Hepatocyte (in vitro differentiated cells): ENCODE results near the gene KRT80. TPM values are rescaled to one million over a fixed set of nuclear protein-coding genes. Genes with fewer than 3 reads are reported as not detected.
A peak's percentile ranks its signal among the peaks of the same experiment; 100 is the strongest.
"Not testable (repeated sequence)": the region's sequence is repeated elsewhere in the genome, so short reads cannot be mapped to it uniquely, and the experiment has no call there.

Source experiments
- DNase-seq: peaks from one replicate; pipeline ENCODE4 v3.0.0-alpha.2; 2016; ENCODE audit warnings: low spot score
- H2AFZ ChIP-seq: fragments of 200-600 bp; sonication (generic); 2 replicates; pipeline ENCODE4 v1.6.0; 2016; ENCODE audit warnings: antibody characterized with exemption, mild to moderate bottlenecking
- H3K27ac ChIP-seq: fragments of 200-600 bp; sonication (generic); 2 replicates; pipeline ENCODE4 v1.5.1; 2016; ENCODE audit warnings: mild to moderate bottlenecking
- H3K27me3 ChIP-seq: fragments of 200-600 bp; sonication (generic); 2 replicates; pipeline ENCODE4 v1.6.1; 2016
- H3K36me3 ChIP-seq: fragments of 200-600 bp; sonication (generic); replicated peaks from 2 replicates; pipeline ENCODE4 v1.5.1; 2016; ENCODE audit warnings: low read depth; ENCODE audit not compliant: insufficient read depth
- H3K4me1 ChIP-seq: fragments of 200-600 bp; sonication (generic); 2 replicates; pipeline ENCODE4 v1.5.1; 2016; ENCODE audit warnings: mild to moderate bottlenecking, moderate library complexity; ENCODE audit not compliant: insufficient read depth
- H3K4me2 ChIP-seq: fragments of 200-600 bp; sonication (generic); 2 replicates; pipeline ENCODE4 v1.6.0; 2016
- H3K4me3 ChIP-seq: fragments of 200-600 bp; sonication (generic); 2 replicates; pipeline ENCODE4 v1.5.1; 2016; ENCODE audit warnings: mild to moderate bottlenecking
- H3K79me2 ChIP-seq: fragments of 200-600 bp; sonication (generic); 2 replicates; pipeline ENCODE4 v1.6.0; 2017; ENCODE audit warnings: mild to moderate bottlenecking
- H3K9me2 ChIP-seq: fragments of 200-600 bp; sonication (generic); replicated peaks from 2 replicates; pipeline ENCODE4 v1.6.0; 2017; ENCODE audit warnings: mild to moderate bottlenecking; ENCODE audit not compliant: insufficient read depth
- H3K9me3 ChIP-seq: fragments of 200-600 bp; sonication (generic); 2 replicates; pipeline ENCODE4 v1.5.1; 2016; ENCODE audit warnings: low read depth, mild to moderate bottlenecking
- H4K20me1 ChIP-seq: fragments of 200-600 bp; sonication (generic); 2 replicates; pipeline ENCODE4 v1.6.0; 2016; ENCODE audit warnings: mild to moderate bottlenecking; ENCODE audit not compliant: insufficient read depth, poor library complexity, severe bottlenecking
- CTCF ChIP-seq: fragments of 200-600 bp; sonication (generic); IDR thresholded peaks from 2 replicates; pipeline ENCODE4 v1.5.1; 2016; ENCODE audit warnings: antibody characterized with exemption, mild to moderate bottlenecking; ENCODE audit not compliant: poor library complexity
- EZH2 ChIP-seq: fragments of 200-600 bp; sonication (generic); IDR thresholded peaks from 2 replicates; pipeline ENCODE4 v1.6.1; 2016; ENCODE audit warnings: antibody characterized with exemption, mild to moderate bottlenecking, borderline replicate concordance
- EZH2phosphoT487 ChIP-seq: fragments of 200-600 bp; sonication (generic); IDR thresholded peaks from one replicate; pipeline ENCODE4 v1.6.1; 2018; ENCODE audit warnings: antibody characterized with exemption, mild to moderate bottlenecking, low read depth, moderate library complexity; ENCODE audit not compliant: unreplicated experiment, severe bottlenecking
- WGBS: methylation state at CpG from one replicate; pipeline ENCODE4 v1.1.6; 2016; ENCODE audit warnings: low lambda C conversion rate; ENCODE audit errors: missing lambda C conversion rate; 5-methylcytosine and 5-hydroxymethylcytosine counted together
- polyA plus RNA-seq: library from polyadenylated mRNA; unstranded; fragments of >200 nt; fragmentation: Nextera tagmentation; extraction: Ambion mirVana; gene quantifications from 2 replicates; pipeline ENCODE4 v1.2.1, GENCODE V29; 2016
- total RNA-seq: library from RNA; depleted of rRNA; stranded (reverse); fragments of >200 nt; gene quantifications from 2 replicates; pipeline ENCODE4 v1.2.3, GENCODE V29; 2014

The KRT80 gene
- total RNA-seq = 0.28 and 0.77 TPM in 2 replicates
- polyA plus RNA-seq = 1.2 and 1.5 TPM in 2 replicates

GRCh38 chr12:52191841-52192791 lies at the start of gene KRT80:
Gene KRT80, minus strand, starts transcription at chr12:52192014. Its CDS starts 112 bp downstream, at chr12:52191902.
- H3K4me1 ChIP-seq = peaks cover 45% of the 10 kb centered on the region
- no peak within 1 kb of the TSS for H3K4me2 ChIP-seq
- peak; percentile 94 for DNase-seq
- H3K36me3 ChIP-seq = no peaks in the 10 kb centered on the region
- no peaks in the 10 kb centered on the region for H4K20me1 ChIP-seq
- no peaks in the 10 kb centered on the region for H3K9me2 ChIP-seq
- peak within 1 kb of the TSS; percentile 86 for H3K27ac ChIP-seq
- no peaks in the 10 kb centered on the region for H3K79me2 ChIP-seq
- no peaks in the 10 kb centered on the region for H3K9me3 ChIP-seq
- no peak for TF ChIP-seq CTCF
- no peak for TF ChIP-seq EZH2
- TF ChIP-seq EZH2phosphoT487 = no peak
- H2AFZ ChIP-seq = no peak within 1 kb of the TSS
- no peak within 1 kb of the TSS for H3K4me3 ChIP-seq
- no peaks in the 10 kb centered on the region for H3K27me3 ChIP-seq
- WGBS = 76% methylated on average over 17 of the region's 20 CpGs

GRCh38 chr12:52241205-52241842 lies 49.5 kb upstream of the KRT80 start:
- no peaks in the 10 kb centered on the region for H3K9me3 ChIP-seq

GRCh38 chr12:52240247-52240646 lies 48.4 kb upstream of the KRT80 start:
- not testable (repeated sequence) for H3K79me2 ChIP-seq, H3K27ac ChIP-seq, H2AFZ ChIP-seq, DNase-seq, H3K9me3 ChIP-seq, H3K4me2 ChIP-seq, H3K27me3 ChIP-seq, H4K20me1 ChIP-seq, H3K4me3 ChIP-seq, H3K36me3 ChIP-seq, H3K9me2 ChIP-seq
- peaks cover 40% of the 10 kb centered on the region for H3K4me1 ChIP-seq
- WGBS = 84% methylated on average over 6 of the region's 6 CpGs

More at GRCh38 chr12:52241205-52241842, 49.5 kb upstream of the KRT80 start:
- DNase-seq = no peak
- Histone ChIP-seq H3K36me3 (no peaks in the 10 kb centered on the region), H3K27ac (no peak overlapping the region), H3K27me3 (no peaks in the 10 kb centered on the region), H3K79me2 (no peaks in the 10 kb centered on the region), H3K4me3 (no peak overlapping the region), H3K4me2 (no peak overlapping the region), H2AFZ (no peak overlapping the region), H3K4me1 (peaks cover 31% of the 10 kb centered on the region), H4K20me1 (no peaks in the 10 kb centered on the region), H3K9me2 (no peaks in the 10 kb centered on the region)
- TF ChIP-seq EZH2 (no peak), CTCF (no peak), EZH2phosphoT487 (no peak)
- 83% methylated on average over 11 of the region's 11 CpGs for WGBS

GRCh38 chr12:52239767-52240166 lies 48.0 kb upstream of the KRT80 start:
- Histone ChIP-seq H3K4me3 (no peak overlapping the region), H3K4me1 (peaks cover 41% of the 10 kb centered on the region), H3K79me2 (no peaks in the 10 kb centered on the region), H3K27me3 (no peaks in the 10 kb centered on the region), H3K9me3 (no peaks in the 10 kb centered on the region), H3K9me2 (no peaks in the 10 kb centered on the region), H2AFZ (no peak overlapping the region), H3K4me2 (no peak overlapping the region), H3K36me3 (no peaks in the 10 kb centered on the region), H3K27ac (peak overlapping the region; percentile 37), H4K20me1 (no peaks in the 10 kb centered on the region)
- TF ChIP-seq CTCF (no peak), EZH2phosphoT487 (no peak), EZH2 (no peak)
- no peak for DNase-seq
- WGBS = 53% methylated on average over 2 of the region's 2 CpGs
